SU-DHL-6 (cell line): Measurements from ENCODE around the gene CACNA2D1.

ENCODE experiments used
- EZH2phosphoT487 ChIP-seq: fragments of 200-600 bp; sonication (generic), shearing (Covaris generic); conservative IDR thresholded peaks from 2 replicates; pipeline ENCODE4 v1.6.1; 2018; ENCODE audit warnings: mild to moderate bottlenecking, antibody characterized with exemption, low read length, moderate library complexity, mixed read lengths
- TF ChIP-seq, protein P1 (sequence below): fragments of 200-600 bp; sonication (generic); IDR thresholded peaks from one replicate; pipeline ENCODE4 v1.5.1; 2017; ENCODE audit warnings: antibody characterized with exemption, mild to moderate bottlenecking, low read length, moderate library complexity; ENCODE audit not compliant: insufficient read depth, poor library complexity, severe bottlenecking

DNA sequence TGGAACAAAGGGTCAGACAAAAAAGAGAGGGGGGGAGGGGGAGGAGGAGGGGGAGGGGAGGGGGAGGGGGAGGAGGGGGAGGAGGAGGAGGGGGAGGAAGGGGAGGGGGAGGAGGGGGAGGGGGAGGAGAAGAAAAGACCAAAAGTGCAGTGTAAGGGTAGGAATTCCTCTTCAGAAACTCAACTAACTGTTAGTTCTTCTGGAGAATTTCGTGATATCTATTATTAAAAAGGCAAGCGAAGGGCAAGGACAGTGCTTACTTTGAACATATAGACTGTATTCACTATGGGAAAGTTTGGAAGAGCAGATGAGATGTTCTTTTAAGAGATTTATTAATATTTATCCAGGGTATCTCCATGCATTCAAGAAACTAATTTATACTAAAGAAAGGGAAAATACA is 258.1 kb downstream of the CACNA2D1 start:
- TF ChIP-seq, protein P1, sequence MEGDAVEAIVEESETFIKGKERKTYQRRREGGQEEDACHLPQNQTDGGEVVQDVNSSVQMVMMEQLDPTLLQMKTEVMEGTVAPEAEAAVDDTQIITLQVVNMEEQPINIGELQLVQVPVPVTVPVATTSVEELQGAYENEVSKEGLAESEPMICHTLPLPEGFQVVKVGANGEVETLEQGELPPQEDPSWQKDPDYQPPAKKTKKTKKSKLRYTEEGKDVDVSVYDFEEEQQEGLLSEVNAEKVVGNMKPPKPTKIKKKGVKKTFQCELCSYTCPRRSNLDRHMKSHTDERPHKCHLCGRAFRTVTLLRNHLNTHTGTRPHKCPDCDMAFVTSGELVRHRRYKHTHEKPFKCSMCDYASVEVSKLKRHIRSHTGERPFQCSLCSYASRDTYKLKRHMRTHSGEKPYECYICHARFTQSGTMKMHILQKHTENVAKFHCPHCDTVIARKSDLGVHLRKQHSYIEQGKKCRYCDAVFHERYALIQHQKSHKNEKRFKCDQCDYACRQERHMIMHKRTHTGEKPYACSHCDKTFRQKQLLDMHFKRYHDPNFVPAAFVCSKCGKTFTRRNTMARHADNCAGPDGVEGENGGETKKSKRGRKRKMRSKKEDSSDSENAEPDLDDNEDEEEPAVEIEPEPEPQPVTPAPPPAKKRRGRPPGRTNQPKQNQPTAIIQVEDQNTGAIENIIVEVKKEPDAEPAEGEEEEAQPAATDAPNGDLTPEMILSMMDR = no peak
- no peak for TF ChIP-seq EZH2phosphoT487
